Breast epithelium (tissue), 4 donors: ENCODE results near the gene TSHR. TPM values are rescaled to one million over a fixed set of nuclear protein-coding genes. Genes with fewer than 3 reads are reported as not detected.
A peak's percentile ranks its signal among the peaks of the same experiment; 100 is the strongest.

ENCODE experiments used
- DNase-seq, 2 donors: peaks; one replicate each; pipeline ENCODE4 v3.0.0-alpha.2; 2019; ENCODE audit warnings: low spot score in 2 of 2
- H3K27ac ChIP-seq, 2 donors: fragments of 200-600 bp; sonication (generic) in 1 of 2; one replicate each; pipeline ENCODE4 v1.5.1; 2016 to 2019; ENCODE audit warnings: mild to moderate bottlenecking in 1 of 2
- H3K27me3 ChIP-seq, 2 donors: fragments of 200-600 bp; sonication (generic) in 1 of 2; one replicate each; pipeline versions ENCODE4 v1.5.1 to v1.6.0; 2017 to 2019; ENCODE audit warnings: control low read depth in 1 of 2, mild to moderate bottlenecking in 1 of 2
- H3K36me3 ChIP-seq: fragments of 200-600 bp; one replicate; pipeline ENCODE4 v1.5.1; 2019
- H3K4me1 ChIP-seq, 2 donors: fragments of 200-600 bp; sonication (generic); one replicate each; pipeline ENCODE4 v1.5.1; 2016 to 2019; ENCODE audit warnings: control low read depth in 1 of 2
- H3K4me3 ChIP-seq, 3 donors: fragments of 200-600 bp; sonication (generic); 1 replicate in 2 of 3; 2 replicates in 1 of 3; pipeline ENCODE4 v1.5.1; 2016 to 2019; ENCODE audit warnings: mild to moderate bottlenecking in 3 of 3, moderate library complexity in 2 of 3
- H3K9me3 ChIP-seq, 2 donors: fragments of 200-600 bp; sonication (generic) in 1 of 2; one replicate each; pipeline ENCODE4 v1.5.1; 2016 to 2019; ENCODE audit warnings: control low read depth in 1 of 2
- CTCF ChIP-seq, 3 donors: fragments of 450-650 bp; IDR thresholded peaks; one replicate each; pipeline ENCODE4 v1.5.1; 2016 to 2017; ENCODE audit warnings: antibody characterized with exemption in 3 of 3, mild to moderate bottlenecking in 3 of 3, moderate library complexity in 3 of 3
- POLR2A ChIP-seq: fragments of 450-650 bp; IDR thresholded peaks from one replicate; pipeline ENCODE4 v1.6.1; 2016; ENCODE audit warnings: antibody characterized with exemption, mild to moderate bottlenecking, moderate library complexity
- POLR2AphosphoS5 ChIP-seq, 3 donors: sonication (generic); formaldehyde crosslinking; IDR thresholded peaks; one replicate each; pipeline ENCODE4 v1.6.1; 2017; ENCODE audit warnings: antibody characterized with exemption in 3 of 3
- intact Hi-C: fragments of 100-400 bp; cut with DNase I; formaldehyde crosslinking; loops from one replicate; pipeline ENCODE4 v1.15.1; 2023; ENCODE audit warnings: low total_unique reads
- total RNA-seq, 3 donors: library from RNA; depleted of rRNA; stranded (reverse); fragments of >200 nt; gene quantifications; one replicate each; pipeline ENCODE4 v1.1.0, GENCODE V29; 2016

Gene TSHR
- total RNA-seq, 3 donors from 2014 or later = 0.48 to 1.6 TPM; not detected in 1

GRCh38 chr14:80930836-80931389 lies 24.5 kb upstream of the TSHR start:
- Histone ChIP-seq H3K4me3 (no peak overlapping the region), H3K27me3 (no peaks in the 10 kb centered on the region), H3K4me1 (no peaks in the 10 kb centered on the region), H3K27ac (no peak overlapping the region), H3K9me3 (no peaks in the 10 kb centered on the region), H3K36me3 (no peaks in the 10 kb centered on the region)
- intact Hi-C loops = no loop called here
- no peak for TF ChIP-seq POLR2AphosphoS5 (IDR thresholded peaks at IDR 0.05)
- DNase-seq = no peak

GRCh38 chr14:80933282-80933681 lies 22.1 kb upstream of the TSHR start:
- intact Hi-C loops = no loop called here
- no peak for DNase-seq
- no peaks in the 10 kb centered on the region for H3K9me3 ChIP-seq
- no peak overlapping the region for H3K4me3 ChIP-seq
- no peak overlapping the region for H3K27ac ChIP-seq
- no peak for TF ChIP-seq CTCF (IDR thresholded peaks at IDR 0.05)
- no peak for TF ChIP-seq POLR2A
- no peak for TF ChIP-seq POLR2AphosphoS5 (IDR thresholded peaks at IDR 0.05)
- no peaks in the 10 kb centered on the region for H3K4me1 ChIP-seq
- H3K36me3 ChIP-seq = no peaks in the 10 kb centered on the region
- no peaks in the 10 kb centered on the region for H3K27me3 ChIP-seq

DNA sequence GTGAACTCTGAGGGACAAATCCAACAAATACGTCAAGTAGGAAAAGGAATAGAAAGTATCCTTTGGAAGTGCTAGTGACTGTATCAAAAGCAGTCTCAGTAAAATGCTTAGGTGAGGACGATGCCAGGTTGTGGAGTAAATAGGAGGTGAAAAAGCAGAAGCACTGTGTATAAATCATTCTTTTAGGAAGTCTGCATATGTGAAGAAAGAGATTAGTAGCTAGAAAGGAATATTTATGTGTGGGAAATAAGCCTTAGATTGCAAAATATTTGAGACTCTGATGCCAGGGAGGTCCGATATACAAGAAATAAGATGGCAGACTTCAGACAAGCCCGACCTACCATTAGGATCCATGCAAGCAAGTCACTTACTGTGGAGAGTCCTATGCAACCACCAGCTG lies 21.7 kb upstream of the TSHR start:
- Histone ChIP-seq H3K9me3 (no peaks in the 10 kb centered on the region), H3K27ac (no peak overlapping the region), H3K4me3 (no peak overlapping the region), H3K4me1 (no peaks in the 10 kb centered on the region), H3K36me3 (no peaks in the 10 kb centered on the region), H3K27me3 (no peaks in the 10 kb centered on the region)
- intact Hi-C loops = no loop called here
- no peak for DNase-seq
- no peak for TF ChIP-seq POLR2AphosphoS5 (IDR thresholded peaks at IDR 0.05)
- TF ChIP-seq POLR2A = no peak
- no peak for TF ChIP-seq CTCF (IDR thresholded peaks at IDR 0.05)

DNA sequence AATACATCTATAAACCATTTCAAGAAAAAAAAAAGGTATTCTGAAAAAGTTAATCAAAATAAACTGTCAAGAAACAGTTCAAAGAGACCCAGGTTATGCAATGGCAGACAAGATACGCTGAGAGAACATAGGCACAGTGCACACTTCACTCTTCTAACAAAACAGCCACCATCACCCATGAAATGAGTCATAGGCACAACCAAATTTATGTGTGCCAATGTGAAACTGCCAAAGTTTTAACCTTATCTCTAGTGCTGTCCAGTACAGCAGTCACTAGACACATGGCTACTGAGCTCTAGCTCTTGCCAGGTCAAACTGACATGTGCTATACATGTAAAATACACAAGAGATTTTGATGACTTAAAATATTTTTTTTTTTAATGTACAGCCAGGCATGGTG lies 15.3 kb upstream of the TSHR start:
- intact Hi-C loops = loop anchor here (10.0 kb wide), 1 partner anchor 465 kb away; the partner anchor contains the start of gene STON2
- Histone ChIP-seq H3K9me3 (no peaks in the 10 kb centered on the region), H3K4me3 (no peak overlapping the region), H3K27ac (no peak overlapping the region), H3K36me3 (no peaks in the 10 kb centered on the region), H3K27me3 (no peaks in the 10 kb centered on the region), H3K4me1 (peaks cover 0 to 3% of the 10 kb centered on the region in 2 donors)
- TF ChIP-seq POLR2AphosphoS5 (IDR thresholded peaks at IDR 0.05) = no peak
- no peak for TF ChIP-seq CTCF (IDR thresholded peaks at IDR 0.05)
- TF ChIP-seq POLR2A = no peak
- no peak for DNase-seq

- Histone ChIP-seq H3K9me3 (no peaks in the 10 kb centered on the region), H3K4me1 (peaks cover 0 to 3% of the 10 kb centered on the region in 2 donors), H3K27me3 (no peaks in the 10 kb centered on the region), H3K4me3 (peak within 1 kb of the TSS; percentile 67 to 76 (median 69)), H3K27ac (peak within 1 kb of the TSS; percentile 70 to 71), H3K36me3 (no peaks in the 10 kb centered on the region)
- intact Hi-C loops = loop anchor here (10.0 kb wide), 1 partner anchor 463 kb away; the partner anchor contains the start of gene STON2
- TF ChIP-seq POLR2AphosphoS5 (IDR thresholded peaks at IDR 0.05) (peak in 2 of 3 donors; percentile 26 to 45), POLR2A (no peak)
- DNase-seq = peak; percentile 89 to 91
Measured at GRCh38 chr14:80941241-80942185, 13.9 kb upstream of the TSHR start, which contains the start of gene CEP128. TSS of gene CEP128 (minus strand) at chr14:80941738.

- Histone ChIP-seq H3K4me1 (peaks cover 0 to 3% of the 10 kb centered on the region in 2 donors), H3K4me3 (peak overlapping the region; percentile 67 to 76 (median 69)), H3K9me3 (no peaks in the 10 kb centered on the region), H3K27ac (peak overlapping the region; percentile 63 to 71), H3K36me3 (no peaks in the 10 kb centered on the region), H3K27me3 (no peaks in the 10 kb centered on the region)
- TF ChIP-seq POLR2AphosphoS5 (IDR thresholded peaks at IDR 0.05) (no peak), POLR2A (no peak), CTCF (IDR thresholded peaks at IDR 0.05) (no peak)
- intact Hi-C loops = loop anchor here (10.0 kb wide), 1 partner anchor 463 kb away; the partner anchor contains the start of gene STON2
- no peak for DNase-seq
Measured at GRCh38 chr14:80942191-80942600, 13.2 kb upstream of the TSHR start.
